Measurements from ENCODE around the gene HDLBP. TPM values are rescaled to one million over a fixed set of nuclear protein-coding genes. Genes with fewer than 3 reads are reported as not detected.

HDLBP gene
- total and polyA plus RNA-seq, 2 of the 4 experiments (the other 2 are of a cell fraction) = 648 to 1,165 TPM

- no peak for TF ChIP-seq MXI1 (IDR thresholded peaks at IDR 0.05; ENCODE audit: borderline replicate concordance, low read depth, low read length)
These were observed 85.7 kb downstream of the HDLBP start (continued) for GRCh38 chr2:241229563-241230401.

DNA sequence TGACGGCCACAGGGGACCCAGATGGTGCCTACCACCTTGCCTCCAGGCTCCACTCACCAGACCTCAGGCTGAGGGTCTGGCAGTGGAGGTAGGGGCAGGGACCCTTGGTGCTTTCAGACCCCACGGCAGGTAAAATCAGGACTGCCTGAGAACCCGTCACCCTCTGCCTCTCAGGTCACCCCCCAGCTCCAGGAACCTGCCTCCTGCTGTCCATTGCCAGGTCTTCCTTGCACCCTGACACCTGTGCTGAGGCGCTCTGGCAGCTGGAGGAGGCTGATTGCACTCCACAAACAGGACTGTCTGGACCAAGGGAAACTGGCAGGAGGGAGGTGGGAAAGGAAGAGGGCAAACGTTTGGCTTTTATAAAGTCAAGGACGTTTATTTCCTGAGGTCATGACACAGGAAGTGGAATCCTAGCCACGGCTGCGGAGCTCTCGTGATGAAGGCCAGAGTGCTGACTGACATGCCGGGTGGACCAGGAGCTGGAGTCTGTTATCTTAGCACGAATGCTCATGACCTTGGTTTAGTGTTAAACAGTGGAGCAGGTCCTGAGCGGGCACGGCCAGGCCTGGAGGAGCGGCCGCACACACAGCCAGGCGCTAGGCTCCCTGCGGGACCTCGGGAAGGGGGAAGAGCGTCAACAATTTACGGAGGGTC, 86.5 kb downstream of the HDLBP start:
- DNase-seq (no peak), ATAC-seq (ENCODE audit: low read depth) (no peak)
- peaks cover 21 to 64% of the 10 kb centered on the region in 2 experiments for H3K79me1 ChIP-seq (ENCODE audit: low read depth in 1 of 2, low read length in 2 of 2)
- H3K27me3 ChIP-seq (ENCODE audit: control insufficient read depth, insufficient read depth, low read length) = no peaks in the 10 kb centered on the region
- H3K18ac ChIP-seq (ENCODE audit: low read depth, low read length) = no peak overlapping the region
- no peak overlapping the region for H4K91ac ChIP-seq (ENCODE audit: insufficient read depth, low read depth, low read length)
- POLR2A ChIA-PET (ENCODE audit: unreplicated experiment) = interaction anchor here (0.5 kb wide), 1 partner anchor 151 kb away, joined by 4 read pairs; no protein-coding TSS in a partner anchor
- no peak overlapping the region for H3K4me3 ChIP-seq (ENCODE audit: insufficient read depth, low read depth, low read length)
- H3K36me3 ChIP-seq (ENCODE audit: control insufficient read depth, insufficient read depth, low read length) = peaks cover 76% of the 10 kb centered on the region
- dilution Hi-C loops (cut with HindIII; ENCODE audit: low sequenced_read_pairs, unreplicated experiment) = no loop called here
- H3K56ac ChIP-seq (ENCODE audit: extremely low read depth, insufficient read depth, low read length) = no peak overlapping the region
- no peaks in the 10 kb centered on the region for H3K9me3 ChIP-seq (ENCODE audit: control insufficient read depth, insufficient read depth, low read length)
- intact Hi-C loops (cut with micrococcal nuclease) = no loop called here
- H4K5ac ChIP-seq (ENCODE audit: low read depth, low read length) = no peak overlapping the region
- peaks cover 92% of the 10 kb centered on the region for H4K20me1 ChIP-seq (ENCODE audit: insufficient read depth, low read length)
- CTCF ChIA-PET = no interaction called here
- H3K9me1 ChIP-seq (ENCODE audit: insufficient read depth, low read length) = 0 out of 2 replicates have a peak, but pooled peaks cover under 1% of the 10 kb centered on the region
- no peak overlapping the region for H2AK9ac ChIP-seq (replicated peaks; ENCODE audit: low read depth, low read length, poor library complexity)
- H2BK20ac ChIP-seq (ENCODE audit: low read depth, low read length) = no peak overlapping the region
- no peak overlapping the region for H4K8ac ChIP-seq (ENCODE audit: low read depth in 2 of 2, low read length in 2 of 2)
- no peak overlapping the region for H2AK5ac ChIP-seq (ENCODE audit: low read depth, low read length)
- no peak overlapping the region for H3K27ac ChIP-seq (ENCODE audit: insufficient read depth, low read length)
- no peak overlapping the region for H3K14ac ChIP-seq (replicated peaks; ENCODE audit: low read depth, low read length)
- in situ Hi-C loops (cut with MboI; ENCODE audit: low sequenced_read_pairs) = no loop called here
- no peak overlapping the region for H3K4ac ChIP-seq (ENCODE audit: low read depth, low read length)
- peaks cover 5% of the 10 kb centered on the region; the same call in 1 of the 2 replicates for H3K4me1 ChIP-seq (ENCODE audit: control insufficient read depth, insufficient read depth, low read length)
- H2AFZ ChIP-seq (replicated peaks; ENCODE audit: low read length, poor library complexity) = no peak overlapping the region
- H3K9ac ChIP-seq (ENCODE audit: low read depth, low read length) = no peak overlapping the region
- 62% methylated on average over 11 of the region's 20 CpGs; no CpG with 5 or more reads in 1 of the 2 experiments for WGBS, 2 experiments (ENCODE audit: extremely low coverage in 2 of 2, insufficient read length in 1 of 2)
- no peak overlapping the region for H2BK120ac ChIP-seq (ENCODE audit: low read depth, low read length)
- TF ChIP-seq NFE2L2 (IDR thresholded peaks at IDR 0.05; ENCODE audit: low read depth, low read length) (no peak), MAFK (IDR thresholded peaks at IDR 0.05; ENCODE audit: low read depth, low read length) (no peak), RFX5 (IDR thresholded peaks at IDR 0.05; ENCODE audit: low read depth, low read length) (no peak), MXI1 (IDR thresholded peaks at IDR 0.05; ENCODE audit: borderline replicate concordance, low read depth, low read length) (no peak), RAD21 (IDR thresholded peaks at IDR 0.05; ENCODE audit: low read length) (no peak), SMC3 (IDR thresholded peaks at IDR 0.05; ENCODE audit: low read depth, low read length) (no peak), FOS (IDR thresholded peaks at IDR 0.05; ENCODE audit: low read depth, low read length) (no peak), RCOR1 (IDR thresholded peaks at IDR 0.05; ENCODE audit: insufficient replicate concordance, low read length) (no peak)
- H2BK15ac ChIP-seq (ENCODE audit: low read depth, low read length) = no peak overlapping the region
- no peak overlapping the region for H3K23ac ChIP-seq (ENCODE audit: low read depth, low read length)
- H2BK5ac ChIP-seq (ENCODE audit: low read depth, low read length, poor library complexity, severe bottlenecking) = no peak overlapping the region
- no peak overlapping the region for H3K4me2 ChIP-seq (ENCODE audit: low read depth, low read length)
- BruUV-seq (replicated peaks) = no TSS peak
